Hematopoietic multipotent progenitor cell treated with erythropoietin and hydrocortisone succinate and interleukin-3 and kit ligand, for 15 days (in vitro differentiated cells): ENCODE data around the gene GPR82.
"Not testable (repeated sequence)": the region's sequence is repeated elsewhere in the genome, so short reads cannot be mapped to it uniquely, and the experiment has no call there.

Experiments used
- DNase-seq: peaks from one replicate; pipeline ENCODE4 v3.0.0-alpha.2; 2015; ENCODE audit warnings: low spot score

The GPR82 gene

GRCh38 chrX:41723826-41724225, at the start of gene GPR82:
Gene GPR82 (plus strand): TSS chrX:41724181. CDS start chrX:41727027, 2,846 bp downstream.
- no peak for DNase-seq

GRCh38 chrX:41676361-41676760, 47.6 kb upstream of the GPR82 start:
- DNase-seq = not testable (repeated sequence)

GRCh38 chrX:41677183-41678060, 46.6 kb upstream of the GPR82 start:
- no peak for DNase-seq

- no peak for DNase-seq
These were observed 39.8 kb upstream of the GPR82 start for GRCh38 chrX:41684138-41684537.

GRCh38 chrX:41684940-41685339, 39.0 kb upstream of the GPR82 start:
- no peak for DNase-seq

- DNase-seq = no peak
These were observed 37.2 kb upstream of the GPR82 start for GRCh38 chrX:41686788-41687187.

- no peak for DNase-seq
These were observed 35.8 kb upstream of the GPR82 start for GRCh38 chrX:41688156-41688555.

GRCh38 chrX:41688835-41689234, 35.1 kb upstream of the GPR82 start, which contains the start of gene GPR34:
Gene GPR34 (plus strand): TSS chrX:41688973. CDS start chrX:41695634, 6,661 bp downstream.
- no peak for DNase-seq

- DNase-seq = no peak
These were observed 34.3 kb upstream of the GPR82 start for GRCh38 chrX:41689711-41690110.

- DNase-seq = no peak
These were observed 31.7 kb upstream of the GPR82 start for GRCh38 chrX:41692162-41692749.

- no peak for DNase-seq
These were observed 31.0 kb upstream of the GPR82 start for GRCh38 chrX:41693024-41693423.

GRCh38 chrX:41695426-41695825, 28.6 kb upstream of the GPR82 start:
- no peak for DNase-seq

GRCh38 chrX:41703574-41704029, 20.4 kb upstream of the GPR82 start:
- no peak for DNase-seq

GRCh38 chrX:41705042-41705441, 18.9 kb upstream of the GPR82 start:
- no peak for DNase-seq

GRCh38 chrX:41705680-41706374, 18.2 kb upstream of the GPR82 start:
- no peak for DNase-seq

- DNase-seq = no peak
These were observed 16.8 kb upstream of the GPR82 start for GRCh38 chrX:41707218-41707617.

GRCh38 chrX:41708486-41708885, 15.5 kb upstream of the GPR82 start:
- no peak for DNase-seq

GRCh38 chrX:41711021-41711667, 12.8 kb upstream of the GPR82 start:
- no peak for DNase-seq

GRCh38 chrX:41716222-41716621, 7.8 kb upstream of the GPR82 start:
- DNase-seq = no peak

GRCh38 chrX:41716767-41717473, 7.1 kb upstream of the GPR82 start:
- no peak for DNase-seq

- DNase-seq = no peak
These were observed 5.3 kb upstream of the GPR82 start for GRCh38 chrX:41718481-41719235.
